Neural progenitor cell (in vitro differentiated cells): ENCODE measurements around the gene SRGAP3.

Source experiments
- CTCF ChIP-seq: fragments of 200-600 bp; sonication (generic); IDR thresholded peaks from 2 replicates; pipeline ENCODE4 v1.5.1; 2017; ENCODE audit warnings: antibody characterized with exemption, mild to moderate bottlenecking
- EZH2phosphoT487 ChIP-seq: fragments of 200-600 bp; sonication (generic); IDR thresholded peaks from 2 replicates; pipeline ENCODE4 v1.6.1; 2017; ENCODE audit warnings: antibody characterized with exemption

- TF ChIP-seq EZH2phosphoT487 (no peak), CTCF (no peak)
These were observed 65.0 kb downstream of the SRGAP3 start for GRCh38 chr3:9184461-9184835.
